K562 (cell line): ENCODE measurements around the gene CLEC18C.
"Not testable (repeated sequence)": the region's sequence is repeated elsewhere in the genome, so short reads cannot be mapped to it uniquely, and the experiment has no call there.

Experiments used
- CEBPB ChIP-seq: fragments of 450-650 bp; IDR thresholded peaks from 2 replicates; pipeline ENCODE4 v1.6.1; 2016; ENCODE audit warnings: missing genetic modification characterization, missing compliant biosample characterization
- CHD1 ChIP-seq: fragments of 200-600 bp; sonication (generic); IDR thresholded peaks from one replicate; pipeline ENCODE4 v1.6.1; 2012; ENCODE audit warnings: mild to moderate bottlenecking, moderate library complexity, low read length, inconsistent platforms
- EHMT2 ChIP-seq: fragments of 450-650 bp; IDR thresholded peaks from 2 replicates; pipeline ENCODE4 v1.6.1; 2018; ENCODE audit warnings: antibody characterized with exemption
- FOXK2 ChIP-seq, 2 experiments: fragments of 450-650 bp; IDR thresholded peaks in 1 of 2; conservative IDR thresholded peaks in 1 of 2; 2 replicates each; pipeline ENCODE4 v1.6.1; 2016; ENCODE audit warnings: low read depth in 2 of 2, mild to moderate bottlenecking in 1 of 2
- GATAD2B ChIP-seq: fragments of 450-650 bp; IDR thresholded peaks from 2 replicates; pipeline ENCODE4 v1.6.1; 2017; ENCODE audit warnings: mild to moderate bottlenecking, borderline replicate concordance
- KLF13 ChIP-seq: fragments of 450-650 bp; IDR thresholded peaks from 2 replicates; pipeline ENCODE4 v1.6.1; 2016; ENCODE audit warnings: missing genetic modification characterization, low read depth, mild to moderate bottlenecking, missing compliant biosample characterization, moderate library complexity, borderline replicate concordance
- L3MBTL2 ChIP-seq: fragments of 450-650 bp; IDR thresholded peaks from 2 replicates; pipeline ENCODE4 v1.6.1; 2016; ENCODE audit warnings: mild to moderate bottlenecking, moderate library complexity
- POLR2AphosphoS5 ChIP-seq: IDR thresholded peaks from 2 replicates; pipeline ENCODE4 v1.6.1; 2011; ENCODE audit warnings: mild to moderate bottlenecking, low read depth, low read length, moderate library complexity; ENCODE audit not compliant: control insufficient read depth, insufficient read depth
- SIN3A ChIP-seq, 2 experiments: fragments of 150-350 bp in 1 of 2; IDR thresholded peaks; 2 replicates each; pipeline ENCODE4 v1.6.1; 2011 to 2016; ENCODE audit warnings: borderline replicate concordance in 2 of 2, low read depth in 2 of 2, low read length in 2 of 2, mild to moderate bottlenecking in 2 of 2, moderate library complexity in 2 of 2; ENCODE audit not compliant: control insufficient read depth in 1 of 2
- SMARCC2 ChIP-seq: fragments of 450-650 bp; IDR thresholded peaks from 2 replicates; pipeline ENCODE4 v1.6.1; 2017; ENCODE audit warnings: antibody characterized with exemption, moderate library complexity, mild to moderate bottlenecking, low read depth
- SMC3 ChIP-seq: conservative IDR thresholded peaks from 2 replicates; pipeline ENCODE4 v1.6.1; 2011; ENCODE audit warnings: low read depth, low read length, improper control_type of control experiment; ENCODE audit not compliant: insufficient read depth
- SRSF3 ChIP-seq: fragments of 200-400 bp; formaldehyde crosslinking; IDR thresholded peaks from 2 replicates; pipeline ENCODE4 v1.6.1; 2016; ENCODE audit warnings: mild to moderate bottlenecking, low read length, moderate library complexity; ENCODE audit not compliant: insufficient read depth

GRCh38 chr16:70147853-70148252 lies 25.7 kb upstream of the CLEC18C start:
- not testable (repeated sequence) for TF ChIP-seq FOXK2 (conservative IDR thresholded peaks at IDR 0.05 in 1 of 2, IDR thresholded peaks at IDR 0.05 in 1 of 2; ENCODE audit: low read depth in 2 of 2); EHMT2; KLF13 (tag); L3MBTL2; CHD1; POLR2AphosphoS5; SMARCC2; SRSF3; GATAD2B; CEBPB (tag); SIN3A (IDR thresholded peaks at IDR 0.05; ENCODE audit: borderline replicate concordance in 2 of 2, control insufficient read depth in 1 of 2, low read depth in 2 of 2, low read length in 2 of 2); SMC3
